Stomach (tissue), 4 donors: ENCODE data around the gene TPST2.

Experiments used
- CTCF ChIP-seq, 7 experiments: fragments of 450-650 bp in 4 of 7; fragments of 200-600 bp in 3 of 7; sonication (generic) in 3 of 7; IDR thresholded peaks; one replicate each; pipeline ENCODE4 v1.5.1; 2016 to 2019; ENCODE audit warnings: antibody characterized with exemption in 7 of 7, control low read depth in 2 of 7, mild to moderate bottlenecking in 1 of 7
- POLR2A ChIP-seq, 4 donors: fragments of 450-650 bp; IDR thresholded peaks; one replicate each; pipeline ENCODE4 v1.6.1; 2016; ENCODE audit warnings: antibody characterized with exemption in 4 of 4, control low read depth in 2 of 4, mild to moderate bottlenecking in 1 of 4, moderate library complexity in 1 of 4
- POLR2AphosphoS5 ChIP-seq, 3 donors: sonication (generic); formaldehyde crosslinking; IDR thresholded peaks; one replicate each; pipeline ENCODE4 v1.6.1; 2016; ENCODE audit warnings: antibody characterized with exemption in 3 of 3

GRCh38 chr22:26480611-26480932 lies 109.4 kb downstream of the TPST2 start:
- TF ChIP-seq POLR2AphosphoS5 (IDR thresholded peaks at IDR 0.05) = no peak
- TF ChIP-seq CTCF (IDR thresholded peaks at IDR 0.05) = no peak
- no peak for TF ChIP-seq POLR2A (IDR thresholded peaks at IDR 0.05)
